Mesodermal cell (in vitro differentiated cells): ENCODE measurements around the gene NAPB.
A peak's percentile ranks its signal among the peaks of the same experiment; 100 is the strongest.

Source experiments
- H3K27ac ChIP-seq: 2 replicates; pipeline ENCODE4 v1.7.0; 2013; ENCODE audit warnings: mild to moderate bottlenecking, low read depth, low read length, moderate library complexity; ENCODE audit not compliant: severe bottlenecking
- H3K36me3 ChIP-seq: 2 replicates; pipeline ENCODE4 v1.7.1; 2013; ENCODE audit warnings: mild to moderate bottlenecking, low read length, moderate library complexity; ENCODE audit not compliant: control insufficient read depth, insufficient read depth
- H3K4me1 ChIP-seq: one replicate; pipeline ENCODE4 v1.7.1; 2013; ENCODE audit warnings: mild to moderate bottlenecking, low read length; ENCODE audit not compliant: insufficient read depth, control insufficient read depth, poor library complexity, severe bottlenecking
- H3K4me3 ChIP-seq: 2 replicates; pipeline ENCODE4 v1.7.0; 2013; ENCODE audit warnings: low read length, control low read depth, mild to moderate bottlenecking; ENCODE audit not compliant: insufficient read depth, poor library complexity, severe bottlenecking; ENCODE audit errors: extremely low read depth
- H3K9me3 ChIP-seq: 2 replicates; pipeline ENCODE4 v1.7.1; 2013; ENCODE audit warnings: mild to moderate bottlenecking, low read length, moderate library complexity; ENCODE audit not compliant: control insufficient read depth
- WGBS, 2 experiments: methylation state at CpG; one replicate each; pipeline ENCODE4 v1.1.5; 2013; ENCODE audit warnings: missing lambda C conversion rate in 2 of 2; ENCODE audit not compliant: insufficient coverage in 2 of 2; 5-methylcytosine and 5-hydroxymethylcytosine counted together

Gene NAPB

GRCh38 chr20:23404196-23404595 is 17.1 kb downstream of the NAPB start:
- no peak overlapping the region for H3K4me3 ChIP-seq
- 90 to 94% methylated on average over 2 of the region's 3 CpGs for WGBS, 2 experiments
- H3K4me1 ChIP-seq, result no peaks in the 10 kb centered on the region
- H3K9me3 ChIP-seq, result no peaks in the 10 kb centered on the region
- no peak overlapping the region for H3K27ac ChIP-seq
- H3K36me3 ChIP-seq, result peaks cover 17% of the 10 kb centered on the region

GRCh38 chr20:23403751-23404150 is 17.5 kb downstream of the NAPB start:
- peaks cover 17% of the 10 kb centered on the region for H3K36me3 ChIP-seq
- no peaks in the 10 kb centered on the region for H3K4me1 ChIP-seq
- no peak overlapping the region for H3K4me3 ChIP-seq
- 86 to 97% methylated on average over 3 of the region's 5 CpGs for WGBS, 2 experiments
- H3K9me3 ChIP-seq, result no peaks in the 10 kb centered on the region
- no peak overlapping the region for H3K27ac ChIP-seq

- Histone ChIP-seq H3K36me3 (peaks cover 17% of the 10 kb centered on the region), H3K4me3 (no peak overlapping the region), H3K9me3 (no peaks in the 10 kb centered on the region), H3K27ac (no peak overlapping the region), H3K4me1 (peaks cover 3% of the 10 kb centered on the region)
- 96 to 100% methylated on average over 2 to 5 of the region's 5 CpGs for WGBS, 2 experiments
These were observed 20.2 kb downstream of the NAPB start for GRCh38 chr20:23401051-23401450.

- Histone ChIP-seq H3K4me3 (no peak overlapping the region), H3K4me1 (peaks cover 3% of the 10 kb centered on the region), H3K27ac (no peak overlapping the region), H3K9me3 (no peaks in the 10 kb centered on the region), H3K36me3 (peaks cover 22% of the 10 kb centered on the region)
- WGBS, 2 experiments, result 91 to 92% methylated on average over 5 to 6 of the region's 6 CpGs
These were observed 21.6 kb downstream of the NAPB start for GRCh38 chr20:23399568-23400241.

GRCh38 chr20:23397961-23398360 is 23.3 kb downstream of the NAPB start:
- 88 to 95% methylated on average over 2 of the region's 2 CpGs for WGBS, 2 experiments
- no peaks in the 10 kb centered on the region for H3K9me3 ChIP-seq
- peaks cover 37% of the 10 kb centered on the region for H3K36me3 ChIP-seq
- peaks cover 3% of the 10 kb centered on the region for H3K4me1 ChIP-seq
- H3K4me3 ChIP-seq, result no peak overlapping the region
- peak overlapping the region; percentile 17 for H3K27ac ChIP-seq

- no peak overlapping the region for H3K4me3 ChIP-seq
- H3K9me3 ChIP-seq, result no peaks in the 10 kb centered on the region
- H3K36me3 ChIP-seq, result peaks cover 36% of the 10 kb centered on the region
- WGBS, 2 experiments, result 96 to 98% methylated on average over 4 of the region's 6 CpGs
- no peak overlapping the region for H3K27ac ChIP-seq
- H3K4me1 ChIP-seq, result peaks cover 3% of the 10 kb centered on the region
These were observed 24.2 kb downstream of the NAPB start for GRCh38 chr20:23396950-23397627.

- Histone ChIP-seq H3K4me3 (no peak overlapping the region), H3K36me3 (peaks cover 33% of the 10 kb centered on the region), H3K9me3 (no peaks in the 10 kb centered on the region), H3K27ac (no peak overlapping the region), H3K4me1 (peaks cover 3% of the 10 kb centered on the region)
- 96 to 100% methylated on average over 3 to 4 of the region's 4 CpGs for WGBS, 2 experiments
These were observed 27.1 kb downstream of the NAPB start for GRCh38 chr20:23393996-23394775.

GRCh38 chr20:23391707-23392310 is 29.5 kb downstream of the NAPB start:
- no peaks in the 10 kb centered on the region for H3K4me1 ChIP-seq
- H3K9me3 ChIP-seq, result no peaks in the 10 kb centered on the region
- peaks cover 41% of the 10 kb centered on the region for H3K36me3 ChIP-seq
- H3K27ac ChIP-seq, result no peak overlapping the region
- H3K4me3 ChIP-seq, result no peak overlapping the region
- 100% methylated on average over 2 of the region's 4 CpGs; no CpG with 5 or more reads in 1 of the 2 experiments for WGBS, 2 experiments

GRCh38 chr20:23390091-23390774 is 31.1 kb downstream of the NAPB start:
- 100% methylated on average over 1 of the region's 1 CpG; no CpG with 5 or more reads in 1 of the 2 experiments for WGBS, 2 experiments
- peaks cover 46% of the 10 kb centered on the region for H3K36me3 ChIP-seq
- H3K4me1 ChIP-seq, result no peaks in the 10 kb centered on the region
- no peaks in the 10 kb centered on the region for H3K9me3 ChIP-seq
- no peak overlapping the region for H3K4me3 ChIP-seq
- no peak overlapping the region for H3K27ac ChIP-seq

GRCh38 chr20:23387118-23387443 is 34.2 kb downstream of the NAPB start:
- no peak overlapping the region for H3K4me3 ChIP-seq
- H3K36me3 ChIP-seq, result peaks cover 44% of the 10 kb centered on the region
- H3K9me3 ChIP-seq, result no peaks in the 10 kb centered on the region
- peaks cover under 1% of the 10 kb centered on the region for H3K4me1 ChIP-seq
- no peak overlapping the region for H3K27ac ChIP-seq
- 100% methylated on average over 1 of the region's 3 CpGs; no CpG with 5 or more reads in 1 of the 2 experiments for WGBS, 2 experiments
